B cell (primary cell): ENCODE measurements around the gene BRD3. TPM values are rescaled to one million over a fixed set of nuclear protein-coding genes. Genes with fewer than 3 reads are reported as not detected.

Source experiments
- ATAC-seq: fragments of 200-7000 bp; cut with Tn5 transposase; one replicate; pipeline ENCODE4 v1.10.0; 2021; ENCODE audit warnings: low read depth, mild to moderate bottlenecking, moderate number of reproducible peaks, moderate library complexity
- CTCF ChIA-PET: fragments of 350-600 bp; sonication (Branson Sonifier 250); formaldehyde crosslinking; loops from one replicate; lab custom pipeline; 2021; ENCODE audit warnings: antibody characterized with exemption, inconsistent platforms; lab: Charles Lee
- POLR2A ChIA-PET: fragments of 350-600 bp; sonication (Branson Sonifier 250); formaldehyde crosslinking; loops from one replicate; lab custom pipeline; 2021; ENCODE audit warnings: antibody characterized with exemption; lab: Charles Lee
- DNase-seq: peaks from one replicate; pipeline ENCODE4 v3.0.0; 2013
- H2AFZ ChIP-seq: 2 replicates; pipeline ENCODE4 v1.6.1; 2012; ENCODE audit warnings: mild to moderate bottlenecking, low read depth, low read length; ENCODE audit not compliant: insufficient read depth, poor library complexity, severe bottlenecking
- H3K27ac ChIP-seq, 2 donors: 1 replicate in 1 of 2; 2 replicates in 1 of 2; pipeline ENCODE4 v1.5.1; 2012 to 2013; ENCODE audit warnings: low read length in 2 of 2, mild to moderate bottlenecking in 2 of 2, moderate library complexity in 1 of 2
- H3K27me3 ChIP-seq, 4 experiments: fragments of 200-600 bp in 1 of 4; sonication (generic) in 1 of 4; replicated peaks in 1 of 4; 1 replicate in 2 of 4; 2 replicates in 2 of 4; pipeline versions ENCODE4 v1.6.1 to v1.7.0; 2013 to 2016; ENCODE audit warnings: low read length in 3 of 4, mild to moderate bottlenecking in 2 of 4, mixed read lengths in 1 of 4, moderate library complexity in 1 of 4; ENCODE audit not compliant: insufficient read depth in 4 of 4, control insufficient read depth in 3 of 4; ENCODE audit errors: control extremely low read depth in 1 of 4
- H3K36me3 ChIP-seq, 2 experiments: replicated peaks in 1 of 2; 1 replicate in 1 of 2; 2 replicates in 1 of 2; pipeline versions ENCODE4 v1.6.1 to v1.7.1; 2013; ENCODE audit warnings: low read length in 1 of 2; ENCODE audit not compliant: insufficient read depth in 2 of 2, control insufficient read depth in 1 of 2; ENCODE audit errors: control extremely low read depth in 1 of 2, extremely low read depth in 1 of 2
- H3K4me1 ChIP-seq, 2 donors: fragments of 200-600 bp in 1 of 2; sonication (generic) in 1 of 2; 1 replicate in 1 of 2; 2 replicates in 1 of 2; pipeline versions ENCODE4 v1.5.1 to v1.6.1; 2013 to 2017; ENCODE audit warnings: low read length in 2 of 2; ENCODE audit not compliant: control insufficient read depth in 2 of 2, insufficient read depth in 2 of 2
- H3K4me2 ChIP-seq: replicated peaks from 2 replicates; pipeline ENCODE3; 2012; ENCODE audit warnings: mild to moderate bottlenecking, low read depth, low read length; ENCODE audit not compliant: poor library complexity, severe bottlenecking
- H3K4me3 ChIP-seq, 5 experiments: fragments of 200-600 bp in 1 of 5; sonication (generic) in 1 of 5; 1 replicate in 3 of 5; 2 replicates in 2 of 5; pipeline versions ENCODE4 v1.5.1 to v1.7.0; 2011 to 2016; ENCODE audit warnings: low read length in 4 of 5, mild to moderate bottlenecking in 4 of 5, low read depth in 2 of 5, control low read depth in 1 of 5, moderate library complexity in 1 of 5; ENCODE audit not compliant: insufficient read depth in 1 of 5; ENCODE audit errors: control extremely low read depth in 1 of 5, extremely low read depth in 1 of 5
- H3K79me2 ChIP-seq: fragments of 200-600 bp; sonication (generic); one replicate; pipeline ENCODE4 v1.6.0; 2016; ENCODE audit warnings: low read length; ENCODE audit not compliant: control insufficient read depth, insufficient read depth
- H3K9ac ChIP-seq: fragments of 200-600 bp; sonication (generic); 2 replicates; pipeline ENCODE4 v1.6.1; 2017; ENCODE audit warnings: mild to moderate bottlenecking, low read length, moderate library complexity
- H3K9me3 ChIP-seq, 3 donors: one replicate each; pipeline versions ENCODE4 v1.6.1 to v1.7.1; 2013; ENCODE audit warnings: low read length in 2 of 3; ENCODE audit not compliant: control insufficient read depth in 2 of 3, insufficient read depth in 1 of 3; ENCODE audit errors: control extremely low read depth in 1 of 3
- H4K20me1 ChIP-seq: 2 replicates; pipeline ENCODE4 v1.6.0; 2012; ENCODE audit warnings: mild to moderate bottlenecking, low read length; ENCODE audit not compliant: insufficient read depth, control insufficient read depth, poor library complexity, severe bottlenecking
- H3K27ac Mint-ChIP-seq: one replicate; pipeline ENCODE4 v1.8.0; 2021; ENCODE audit warnings: mixed read lengths
- H3K27me3 Mint-ChIP-seq: one replicate; pipeline ENCODE4 v1.8.0; 2021; ENCODE audit warnings: mixed read lengths
- H3K4me1 Mint-ChIP-seq: one replicate; pipeline ENCODE4 v1.8.0; 2021; ENCODE audit warnings: mixed read lengths
- H3K4me3 Mint-ChIP-seq: one replicate; pipeline ENCODE4 v1.8.0; 2021; ENCODE audit warnings: mixed read lengths
- H3K9me3 Mint-ChIP-seq: one replicate; pipeline ENCODE4 v1.8.0; 2022; ENCODE audit warnings: mixed read lengths; ENCODE audit not compliant: insufficient read depth
- EZH2 ChIP-seq: IDR thresholded peaks from 2 replicates; pipeline ENCODE4 v1.6.1; 2012; ENCODE audit warnings: borderline replicate concordance, low read depth, mild to moderate bottlenecking, moderate library complexity, low read length; ENCODE audit not compliant: insufficient read depth, poor library complexity, severe bottlenecking
- WGBS: methylation state at CpG from one replicate; pipeline ENCODE4 v1.1.5; 2013; ENCODE audit warnings: missing lambda C conversion rate; ENCODE audit not compliant: insufficient coverage; 5-methylcytosine and 5-hydroxymethylcytosine counted together
- intact Hi-C: fragments of 100-400 bp; cut with micrococcal nuclease; formaldehyde crosslinking; loops from one replicate; pipeline ENCODE4 v1.10.0; 2022
- polyA plus RNA-seq: library from polyadenylated mRNA; depleted of rRNA; stranded (reverse); fragments of >200 nt; gene quantifications from 2 replicates; pipeline ENCODE4 v1.2.3, GENCODE V29; 2012
- total RNA-seq, 2 donors: library from RNA; stranded (reverse); fragments of 120-200 nt in 1 of 2; gene quantifications; 1 replicate in 1 of 2; 2 replicates in 1 of 2; pipeline versions ENCODE4 v1.2.3 to v1.2.4, GENCODE V29; 2013 to 2022
- TF ChIP-seq, protein P1 (sequence below): fragments of 200-600 bp; IDR thresholded peaks from one replicate; pipeline ENCODE4 v1.8.0; 2022; ENCODE audit warnings: antibody characterized with exemption, mild to moderate bottlenecking

BRD3 gene
- total and polyA plus RNA-seq, 2 donors (not counting 1 experiment from before 2014, with no cell fraction given), result 8.9 to 38.0 TPM

DNA sequence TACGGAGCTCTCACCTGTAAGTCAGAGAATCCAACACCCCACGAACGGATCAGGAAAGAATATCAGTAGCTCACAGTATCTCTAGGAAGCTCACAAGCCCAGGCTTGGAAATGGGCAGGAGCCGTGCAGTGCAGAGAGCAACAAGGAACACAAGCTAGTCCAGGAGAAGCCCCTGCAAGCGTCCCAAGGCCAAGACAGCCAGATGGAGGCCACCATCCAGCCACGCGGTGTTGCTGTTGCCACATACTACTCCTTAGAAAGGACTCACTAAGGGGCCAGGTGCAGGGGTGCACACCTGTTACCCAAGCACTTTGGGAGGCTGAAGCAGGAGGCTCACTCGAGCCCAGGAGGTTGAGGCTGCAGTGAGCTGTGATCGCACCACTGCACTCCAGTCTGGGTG is 60.3 kb downstream of the BRD3 start:
- peaks cover 0 to 16% (median 0%) of the 10 kb centered on the region in 4 experiments for H3K27me3 ChIP-seq
- POLR2A ChIA-PET, result no interaction called here
- Mint-ChIP-seq H3K4me1 (no peaks in the 10 kb centered on the region), H3K9me3 (no peaks in the 10 kb centered on the region), H3K4me3 (no peak overlapping the region), H3K27me3 (peaks cover 16% of the 10 kb centered on the region), H3K27ac (no peak overlapping the region)
- no peaks in the 10 kb centered on the region for H3K4me1 ChIP-seq
- no peak overlapping the region for H3K27ac ChIP-seq
- no peak for TF ChIP-seq EZH2
- TF ChIP-seq, protein P1, sequence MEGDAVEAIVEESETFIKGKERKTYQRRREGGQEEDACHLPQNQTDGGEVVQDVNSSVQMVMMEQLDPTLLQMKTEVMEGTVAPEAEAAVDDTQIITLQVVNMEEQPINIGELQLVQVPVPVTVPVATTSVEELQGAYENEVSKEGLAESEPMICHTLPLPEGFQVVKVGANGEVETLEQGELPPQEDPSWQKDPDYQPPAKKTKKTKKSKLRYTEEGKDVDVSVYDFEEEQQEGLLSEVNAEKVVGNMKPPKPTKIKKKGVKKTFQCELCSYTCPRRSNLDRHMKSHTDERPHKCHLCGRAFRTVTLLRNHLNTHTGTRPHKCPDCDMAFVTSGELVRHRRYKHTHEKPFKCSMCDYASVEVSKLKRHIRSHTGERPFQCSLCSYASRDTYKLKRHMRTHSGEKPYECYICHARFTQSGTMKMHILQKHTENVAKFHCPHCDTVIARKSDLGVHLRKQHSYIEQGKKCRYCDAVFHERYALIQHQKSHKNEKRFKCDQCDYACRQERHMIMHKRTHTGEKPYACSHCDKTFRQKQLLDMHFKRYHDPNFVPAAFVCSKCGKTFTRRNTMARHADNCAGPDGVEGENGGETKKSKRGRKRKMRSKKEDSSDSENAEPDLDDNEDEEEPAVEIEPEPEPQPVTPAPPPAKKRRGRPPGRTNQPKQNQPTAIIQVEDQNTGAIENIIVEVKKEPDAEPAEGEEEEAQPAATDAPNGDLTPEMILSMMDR, result no peak
- no peak overlapping the region for H2AFZ ChIP-seq
- H3K4me3 ChIP-seq, result no peak overlapping the region
- H3K4me2 ChIP-seq, result no peak overlapping the region
- intact Hi-C loops, result no loop called here
- DNase-seq (no peak), ATAC-seq (no peak)
- H3K36me3 ChIP-seq, result no peaks in the 10 kb centered on the region
- CTCF ChIA-PET, result no interaction called here
- 93% methylated on average over 7 of the region's 9 CpGs for WGBS
- peaks cover 0 to 14% (median 0%) of the 10 kb centered on the region in 3 donors for H3K9me3 ChIP-seq
- H3K9ac ChIP-seq, result no peak overlapping the region
- no peaks in the 10 kb centered on the region for H3K79me2 ChIP-seq
- H4K20me1 ChIP-seq, result no peaks in the 10 kb centered on the region

DNA sequence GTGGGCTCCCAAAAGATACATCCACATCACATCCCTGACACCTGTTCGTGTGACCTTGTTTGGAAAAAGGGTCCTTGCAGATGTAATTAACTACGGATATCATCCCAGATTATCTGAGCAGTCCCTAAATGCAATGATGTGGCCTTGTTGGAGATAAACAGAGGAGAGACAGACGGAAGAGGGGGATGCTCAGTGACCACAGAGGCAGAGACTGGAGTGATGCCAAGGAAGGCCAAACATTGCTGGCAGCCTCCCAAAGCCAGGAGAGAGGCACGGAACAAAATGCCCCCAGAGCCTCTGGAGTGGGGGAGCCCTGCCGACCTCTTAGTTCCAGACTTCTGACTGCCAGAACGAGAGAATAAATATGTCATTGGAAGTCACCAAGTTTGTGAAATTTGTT is 60.7 kb downstream of the BRD3 start:
- H3K27ac Mint-ChIP-seq, result no peak overlapping the region
- ATAC-seq (no peak), DNase-seq (no peak)
- POLR2A ChIA-PET, result no interaction called here
- Histone ChIP-seq H2AFZ (no peak overlapping the region), H3K4me3 (no peak overlapping the region), H3K4me2 (no peak overlapping the region), H3K27ac (no peak overlapping the region), H3K79me2 (no peaks in the 10 kb centered on the region), H4K20me1 (no peaks in the 10 kb centered on the region), H3K9me3 (peaks cover 0 to 12% (median 0%) of the 10 kb centered on the region in 3 donors), H3K27me3 (peaks cover 0 to 16% (median 0%) of the 10 kb centered on the region in 4 experiments), H3K9ac (no peak overlapping the region), H3K36me3 (no peaks in the 10 kb centered on the region), H3K4me1 (no peaks in the 10 kb centered on the region)
- no peak overlapping the region for H3K4me3 Mint-ChIP-seq
- H3K27me3 Mint-ChIP-seq, result peaks cover 16% of the 10 kb centered on the region
- no peaks in the 10 kb centered on the region for H3K4me1 Mint-ChIP-seq
- intact Hi-C loops, result no loop called here
- 39% methylated on average over 4 of the region's 6 CpGs for WGBS
- H3K9me3 Mint-ChIP-seq, result no peaks in the 10 kb centered on the region
- CTCF ChIA-PET, result no interaction called here
- TF ChIP-seq EZH2, result no peak
- TF ChIP-seq, protein P1, result no peak
